Activated CD4-positive, CD25-positive, alpha-beta regulatory T cell (primary cell): Measurements from ENCODE around the gene RBMY1D.
"Not testable (repeated sequence)": the region's sequence is repeated elsewhere in the genome, so short reads cannot be mapped to it uniquely, and the experiment has no call there.

Source experiments
- DNase-seq, 4 experiments: peaks; one replicate each; lab custom pipeline; 2025; lab: John Stamatoyannopoulos, UW

The RBMY1D gene

DNA sequence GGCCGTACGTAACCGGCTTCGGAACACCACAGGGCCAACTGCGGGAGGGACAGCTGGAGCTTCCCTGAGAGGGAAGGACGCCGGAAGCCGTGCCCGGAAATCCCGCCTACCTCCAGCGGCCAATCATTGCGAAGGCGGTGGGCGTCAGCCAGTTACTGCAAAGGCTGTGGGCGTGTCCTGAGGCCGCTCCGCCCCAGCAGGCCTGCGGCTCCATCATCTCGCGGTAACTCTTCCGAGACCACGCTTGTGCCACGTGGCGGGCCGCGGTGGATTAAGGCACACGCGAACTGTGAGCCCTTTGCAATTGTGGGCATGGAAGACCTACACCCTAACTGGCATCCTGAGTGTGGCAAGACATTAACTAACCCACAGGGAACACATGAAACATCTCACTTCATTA, at the start of gene RBMY1D:
Gene RBMY1D (minus strand): TSS at position 101 of the 400 bp plus-strand sequence. CDS start 2,013 bp downstream, outside the sequence.
- DNase-seq: not testable (repeated sequence)

DNA sequence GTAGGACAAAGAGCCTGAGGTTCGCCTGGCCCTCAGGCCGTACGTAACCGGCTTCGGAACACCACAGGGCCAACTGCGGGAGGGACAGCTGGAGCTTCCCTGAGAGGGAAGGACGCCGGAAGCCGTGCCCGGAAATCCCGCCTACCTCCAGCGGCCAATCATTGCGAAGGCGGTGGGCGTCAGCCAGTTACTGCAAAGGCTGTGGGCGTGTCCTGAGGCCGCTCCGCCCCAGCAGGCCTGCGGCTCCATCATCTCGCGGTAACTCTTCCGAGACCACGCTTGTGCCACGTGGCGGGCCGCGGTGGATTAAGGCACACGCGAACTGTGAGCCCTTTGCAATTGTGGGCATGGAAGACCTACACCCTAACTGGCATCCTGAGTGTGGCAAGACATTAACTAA, 23.6 kb upstream of the RBMY1D start, which contains the start of gene RBMY1E:
Gene RBMY1E (minus strand): TSS at position 101 of the 400 bp plus-strand sequence. CDS start 1,978 bp downstream, outside the sequence.
- not testable (repeated sequence) for DNase-seq

DNA sequence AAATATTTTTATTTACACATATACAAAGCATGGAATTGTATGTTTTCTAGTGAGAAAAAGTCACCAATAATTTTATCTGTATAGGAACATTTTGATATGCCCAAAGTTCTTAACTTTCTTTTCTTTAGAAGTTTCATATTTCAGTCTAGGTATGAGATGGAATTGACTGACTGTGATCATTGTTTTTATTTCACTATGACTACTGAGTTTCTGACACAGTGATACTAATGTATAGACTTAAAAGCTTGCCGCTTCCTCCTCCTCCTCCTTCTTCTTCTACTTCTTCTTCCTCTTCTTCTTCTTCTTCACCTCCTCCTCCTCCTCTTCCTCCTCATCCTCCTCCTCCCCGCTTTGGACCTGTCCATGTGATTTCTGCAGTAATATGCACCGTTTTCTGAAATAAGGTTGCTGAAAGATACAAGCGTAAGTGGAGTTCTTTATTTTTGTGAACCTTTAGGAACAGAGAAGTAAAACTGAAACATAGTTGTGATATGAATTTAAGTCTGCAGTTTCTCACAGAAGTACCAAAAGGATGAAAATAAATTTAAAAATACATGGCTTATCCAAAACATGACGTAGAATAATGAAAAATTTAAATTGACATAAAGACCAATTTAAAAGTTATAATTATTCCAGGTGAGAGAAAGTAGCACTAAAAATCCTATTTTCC, 24.8 kb downstream of the RBMY1D start:
- not testable (repeated sequence) for DNase-seq

DNA sequence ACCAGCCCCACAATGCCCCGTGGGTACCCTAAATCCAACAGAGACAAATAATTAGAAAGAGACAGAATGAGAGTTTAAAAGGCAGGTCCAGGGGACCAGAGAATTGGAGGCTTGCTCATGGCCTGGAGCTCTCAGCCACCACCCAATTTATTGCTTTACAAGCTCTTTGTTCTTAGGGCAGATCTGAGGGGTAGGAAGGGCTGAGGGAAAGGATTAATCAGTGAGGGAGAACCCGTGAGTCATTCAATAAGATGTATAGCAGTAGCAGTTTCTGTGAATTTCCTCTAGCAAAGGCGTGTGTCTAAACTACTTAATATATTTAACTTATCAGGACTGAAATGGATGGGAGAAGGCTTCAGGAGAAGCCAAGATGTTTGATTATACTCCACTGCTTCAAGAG, 48.8 kb downstream of the RBMY1D start:
- no peak for DNase-seq

DNA sequence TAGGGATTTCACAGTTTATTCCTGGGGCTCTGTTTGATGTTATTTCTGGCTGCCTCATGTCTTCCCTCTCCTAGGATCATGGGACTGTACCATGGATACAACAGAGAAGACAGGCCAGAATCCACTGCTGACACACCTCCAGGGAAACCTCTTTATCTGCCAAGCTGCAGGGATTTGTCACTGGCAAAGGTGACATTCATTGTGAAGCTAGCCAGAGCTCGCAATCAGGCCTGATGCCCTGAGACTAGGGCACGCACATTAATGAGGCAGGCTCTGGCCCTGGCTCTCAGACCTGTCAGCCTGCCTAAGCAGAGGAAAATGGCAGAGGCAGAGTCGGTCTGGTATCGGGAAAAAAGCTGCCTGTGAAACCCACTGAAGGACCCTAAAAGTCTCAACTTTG, 52.2 kb downstream of the RBMY1D start:
- DNase-seq: no peak

DNA sequence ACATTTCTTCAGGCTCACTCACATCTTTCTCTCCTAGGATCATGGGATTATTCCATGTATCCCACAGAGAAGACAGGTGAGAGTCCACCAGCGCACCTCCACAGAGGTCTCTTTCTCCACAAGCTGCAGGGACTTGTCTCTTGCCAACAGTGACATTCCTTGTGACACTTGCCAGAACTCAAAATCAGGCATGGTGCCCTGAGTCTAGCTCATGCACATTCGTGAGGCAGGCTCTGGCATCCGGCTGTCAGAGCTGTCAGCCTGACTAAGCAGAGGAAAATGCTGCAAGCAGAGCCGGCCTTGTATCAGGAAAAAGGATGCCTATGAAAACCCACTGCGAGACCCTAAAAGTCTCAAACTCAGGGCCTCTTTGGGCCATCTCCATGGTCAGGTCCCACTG, 54.8 kb downstream of the RBMY1D start:
- no peak for DNase-seq

DNA sequence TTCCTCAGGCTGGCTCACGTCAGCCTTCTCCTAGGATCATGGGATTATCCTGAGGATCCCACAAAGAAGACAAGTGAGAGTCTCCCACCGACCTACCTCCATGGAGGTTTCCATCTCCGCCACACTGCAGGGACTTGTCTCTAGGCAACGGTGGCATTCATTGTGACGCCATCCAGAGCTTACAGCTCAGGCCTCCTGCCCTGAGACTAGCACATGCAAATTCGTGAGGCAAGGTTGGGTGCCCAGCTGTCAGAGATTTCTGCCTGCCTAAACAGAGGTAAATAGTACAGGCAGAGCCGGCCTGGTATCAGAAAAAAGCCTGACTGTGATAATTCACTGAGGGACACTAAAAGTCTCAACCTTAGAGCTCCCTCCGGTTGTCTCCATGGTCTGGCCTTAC, 58.0 kb downstream of the RBMY1D start:
- no peak for DNase-seq

DNA sequence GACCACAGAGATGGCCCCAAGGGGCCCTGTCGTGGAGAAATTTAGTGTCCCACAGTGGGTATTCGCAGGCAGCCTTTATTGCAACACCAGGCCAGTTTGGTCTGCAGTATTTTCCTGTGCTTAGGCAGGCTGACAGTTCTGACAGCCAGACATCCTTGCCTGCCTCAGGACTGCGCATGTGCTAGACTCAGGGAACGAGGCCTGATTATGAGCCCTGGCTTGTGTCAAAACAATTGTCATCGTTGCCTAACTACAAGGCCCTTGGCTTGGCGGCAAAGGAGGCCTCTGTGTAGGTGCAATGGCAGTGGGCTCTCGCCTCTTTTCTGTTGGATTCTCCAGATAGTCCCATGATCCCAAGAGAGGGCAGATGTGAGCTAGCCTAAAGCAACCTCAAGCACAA, 59.3 kb downstream of the RBMY1D start:
- no peak for DNase-seq
